Right kidney (tissue), 1 donor: ENCODE results near the gene IKBKG.
"Not testable (repeated sequence)": the region's sequence is repeated elsewhere in the genome, so short reads cannot be mapped to it uniquely, and the experiment has no call there.

Source experiments
- DNase-seq: peaks from one replicate; pipeline ENCODE4 v3.0.0-alpha.2; 2016

Gene IKBKG

GRCh38 chrX:154558060-154558690 lies 10.8 kb downstream of the IKBKG start:
- DNase-seq, result not testable (repeated sequence)

- DNase-seq, result not testable (repeated sequence)
Measured at GRCh38 chrX:154558896-154559295, 11.5 kb downstream of the IKBKG start.

DNA sequence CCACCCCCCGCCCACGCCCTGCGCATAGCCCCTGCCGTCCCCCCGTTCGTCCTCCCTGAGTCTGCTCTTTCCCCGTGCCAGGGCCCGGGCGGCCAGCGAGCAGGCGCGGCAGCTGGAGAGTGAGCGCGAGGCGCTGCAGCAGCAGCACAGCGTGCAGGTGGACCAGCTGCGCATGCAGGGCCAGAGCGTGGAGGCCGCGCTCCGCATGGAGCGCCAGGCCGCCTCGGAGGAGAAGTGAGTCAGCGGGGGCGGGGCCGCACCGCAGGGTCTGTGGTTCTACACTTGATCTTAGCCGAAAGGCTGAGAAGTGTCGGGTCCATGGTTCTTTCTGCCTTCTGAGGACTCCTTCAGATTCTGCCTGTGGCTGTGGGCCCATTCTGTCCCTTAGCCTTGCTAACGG lies 12.9 kb downstream of the IKBKG start:
- DNase-seq, result not testable (repeated sequence)

DNA sequence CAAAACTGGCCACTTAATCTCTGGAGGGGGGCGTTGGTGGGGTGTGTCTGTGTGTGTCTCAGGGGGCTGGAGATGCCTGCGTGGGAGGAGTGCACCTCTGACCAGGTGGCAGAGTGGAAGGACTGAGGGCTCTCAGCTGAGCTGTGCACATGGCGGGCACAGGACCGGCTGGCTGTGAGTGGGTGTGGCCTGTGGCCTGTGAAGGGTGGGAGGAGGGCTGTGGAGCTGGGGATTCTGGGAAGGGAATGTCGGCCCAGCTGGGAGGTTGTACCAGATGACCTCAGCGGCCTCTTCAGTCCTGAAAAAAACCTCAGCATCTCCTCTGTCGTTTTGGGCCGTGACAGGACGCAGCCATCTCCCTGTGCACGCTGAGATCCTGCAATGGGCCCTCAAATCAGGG lies 14.9 kb downstream of the IKBKG start:
- not testable (repeated sequence) for DNase-seq

GRCh38 chrX:154570361-154570760 lies 22.9 kb downstream of the IKBKG start:
- not testable (repeated sequence) for DNase-seq

DNA sequence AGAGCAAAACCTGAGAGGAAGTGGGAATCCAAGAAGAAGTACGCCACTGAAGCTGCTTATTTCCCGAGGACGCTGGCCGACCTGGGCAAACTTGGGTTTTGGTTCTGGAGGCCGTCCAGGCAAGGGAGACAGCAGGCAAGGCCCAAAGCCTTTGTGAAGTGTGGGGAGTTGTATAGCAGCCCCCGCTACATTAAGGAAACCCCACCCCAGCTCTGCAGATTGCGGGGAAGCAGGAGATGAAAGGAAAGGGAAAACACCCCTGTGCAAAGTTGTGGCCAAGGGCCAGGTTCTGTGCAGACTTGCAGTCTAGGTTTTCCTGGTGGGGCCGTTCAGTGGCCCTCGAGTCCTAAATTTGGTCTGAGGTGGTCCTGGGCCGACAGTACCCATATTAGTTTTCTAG lies 25.6 kb downstream of the IKBKG start:
- not testable (repeated sequence) for DNase-seq

DNA sequence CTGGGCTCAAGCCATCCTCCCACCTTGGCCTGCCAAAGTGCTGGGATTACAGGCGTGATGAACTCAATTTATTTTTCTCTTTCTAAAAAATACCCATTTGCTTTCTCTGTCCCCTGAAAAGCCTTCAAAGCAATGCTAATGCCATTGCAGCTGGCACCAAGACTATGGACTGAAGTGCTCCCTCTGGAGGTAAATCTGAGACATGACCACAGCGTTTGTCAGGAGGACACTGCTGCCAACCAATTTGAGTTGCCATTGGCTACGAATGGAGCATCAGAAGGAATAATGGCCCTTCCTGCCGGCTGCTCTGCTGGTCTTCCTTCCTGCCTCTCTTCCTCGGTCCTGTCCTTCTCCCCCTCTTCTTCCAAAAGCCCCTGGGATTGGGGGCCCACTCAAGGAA lies 27.7 kb downstream of the IKBKG start:
- not testable (repeated sequence) for DNase-seq

- DNase-seq, result not testable (repeated sequence)
Measured at GRCh38 chrX:154582994-154583393, 35.6 kb downstream of the IKBKG start.

DNA sequence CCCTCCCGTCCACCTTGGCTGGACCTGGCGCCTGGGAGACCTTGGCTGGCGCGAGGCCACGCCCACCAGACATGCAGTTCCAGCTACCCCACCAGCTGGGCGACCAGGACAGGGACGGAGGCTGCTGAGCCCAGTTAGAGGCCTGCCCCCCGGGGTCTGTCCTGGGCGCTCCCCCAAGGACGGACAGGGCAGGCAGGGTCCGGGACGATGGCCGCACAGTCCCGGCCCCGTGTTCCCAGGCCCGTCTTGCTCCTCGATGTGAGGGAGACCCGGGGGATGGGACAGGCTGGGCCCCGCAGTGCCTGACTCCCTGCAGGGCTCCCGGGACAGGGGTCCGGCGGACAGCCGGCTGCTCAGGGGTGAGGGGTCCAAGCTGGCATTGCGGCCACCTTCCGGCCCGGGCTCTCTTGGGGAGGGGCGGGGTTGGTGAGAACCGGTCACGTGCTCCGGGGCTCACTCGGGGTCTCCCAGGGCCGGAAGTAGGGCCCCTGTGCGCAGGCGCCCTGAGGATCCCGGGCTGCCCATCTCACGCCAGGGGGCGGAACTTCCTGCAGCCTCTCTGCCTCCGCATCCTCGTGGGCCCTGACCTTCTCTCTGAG lies 37.3 kb downstream of the IKBKG start, which contains the start of gene CTAG1A:
Gene CTAG1A, plus strand, starts transcription at position 549 of the 599 bp plus-strand sequence. CDS start 74 bp downstream, outside the sequence.
- not testable (repeated sequence) for DNase-seq

- not testable (repeated sequence) for DNase-seq
Measured at GRCh38 chrX:154590415-154590814, 43.0 kb downstream of the IKBKG start.

- no peak for DNase-seq
Measured at GRCh38 chrX:154592505-154592904, 45.1 kb downstream of the IKBKG start.

DNA sequence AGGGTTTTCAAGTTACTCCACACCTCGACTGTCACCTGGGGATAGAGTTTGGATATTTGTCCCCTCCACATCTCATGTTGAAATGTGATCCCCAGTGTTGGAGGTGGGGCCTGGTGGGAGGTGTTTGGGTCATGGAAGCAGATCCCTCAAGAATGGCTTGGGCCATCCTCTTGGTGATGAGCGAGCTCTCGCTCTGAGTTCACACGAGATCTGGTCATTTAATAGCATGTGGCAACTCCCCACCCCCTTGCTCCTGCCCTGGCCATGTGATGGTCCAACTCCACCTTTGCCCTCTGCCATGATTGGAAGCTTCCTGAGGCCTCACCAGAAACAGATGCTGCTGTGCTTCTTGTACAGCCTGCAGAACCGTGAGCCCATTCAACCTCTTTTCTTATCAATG lies 45.8 kb downstream of the IKBKG start:
- no peak for DNase-seq

DNA sequence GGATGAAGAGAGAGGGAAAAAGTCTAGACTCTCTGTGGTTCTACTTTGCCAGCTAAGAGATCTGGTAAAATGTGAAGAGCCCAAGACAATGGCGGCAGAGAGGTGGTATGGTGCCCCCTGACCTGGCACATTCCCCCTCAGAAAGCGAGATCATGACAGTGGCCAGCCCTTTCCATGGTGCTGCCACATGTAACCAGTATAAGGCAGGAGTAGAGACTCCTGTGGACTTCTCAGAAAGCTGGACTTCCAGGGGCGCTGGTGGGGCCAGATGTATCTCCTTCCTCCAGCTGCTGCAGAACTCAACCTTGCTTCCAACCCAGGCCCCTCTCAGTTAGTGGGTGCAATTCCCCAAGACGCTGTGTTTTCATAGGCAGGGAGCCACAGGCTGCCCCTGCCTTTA lies 47.1 kb downstream of the IKBKG start:
- no peak for DNase-seq

GRCh38 chrX:154595559-154596249 lies 48.3 kb downstream of the IKBKG start:
- no peak for DNase-seq

DNA sequence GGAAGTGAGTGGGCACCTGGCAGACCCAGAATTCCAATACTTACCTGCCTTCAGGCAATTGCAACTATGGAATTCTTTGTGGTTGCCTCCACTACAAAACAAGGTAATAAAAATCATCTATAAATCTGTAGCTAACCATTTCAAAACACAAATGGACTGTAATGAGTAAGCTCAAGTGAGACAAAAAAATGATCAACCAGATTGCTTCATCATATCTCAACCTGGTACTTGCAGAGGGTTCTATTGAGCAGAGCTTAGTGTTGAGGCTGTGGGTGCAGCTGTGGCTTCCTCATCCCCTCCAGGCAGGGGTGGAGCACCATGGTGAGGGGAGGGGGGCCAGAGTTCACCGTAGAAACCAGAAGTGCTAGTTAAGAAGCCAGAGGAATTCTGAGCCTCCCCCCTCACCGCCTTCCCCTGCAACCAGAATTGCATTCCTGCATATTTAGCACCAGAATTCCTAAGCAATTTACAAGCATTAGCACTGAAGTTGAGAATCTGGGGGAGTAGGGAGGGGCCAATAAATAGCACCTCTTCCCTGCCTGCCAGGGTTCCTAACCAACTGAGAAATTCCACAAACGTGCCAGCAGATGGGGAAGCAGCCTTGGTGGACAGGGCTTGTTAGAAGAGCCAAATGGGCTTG lies 49.0 kb downstream of the IKBKG start:
- peak; percentile 6 for DNase-seq

GRCh38 chrX:154597221-154597620 lies 49.8 kb downstream of the IKBKG start:
- no peak for DNase-seq

GRCh38 chrX:154598656-154599055 lies 51.2 kb downstream of the IKBKG start:
- no peak for DNase-seq

DNA sequence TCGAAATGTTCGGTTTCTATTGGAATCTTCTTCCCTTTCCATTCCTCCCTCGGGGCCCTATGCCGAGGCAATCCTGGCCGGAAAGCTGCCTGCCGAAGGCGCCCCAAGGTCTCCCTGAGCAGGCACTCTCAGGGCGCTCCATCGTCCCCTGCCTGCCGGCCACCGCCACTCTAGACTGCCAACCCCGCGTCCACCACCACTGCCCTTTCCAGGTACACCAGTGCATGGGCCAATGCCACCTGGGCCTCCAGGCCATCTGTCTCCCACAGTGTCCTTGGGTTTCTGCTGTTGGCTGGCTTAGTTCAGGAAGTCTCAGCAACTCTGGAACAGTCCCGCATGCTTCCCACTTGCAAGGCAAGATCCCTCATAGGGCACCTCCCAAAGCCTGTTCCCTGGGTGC lies 52.1 kb downstream of the IKBKG start:
- no peak for DNase-seq

DNA sequence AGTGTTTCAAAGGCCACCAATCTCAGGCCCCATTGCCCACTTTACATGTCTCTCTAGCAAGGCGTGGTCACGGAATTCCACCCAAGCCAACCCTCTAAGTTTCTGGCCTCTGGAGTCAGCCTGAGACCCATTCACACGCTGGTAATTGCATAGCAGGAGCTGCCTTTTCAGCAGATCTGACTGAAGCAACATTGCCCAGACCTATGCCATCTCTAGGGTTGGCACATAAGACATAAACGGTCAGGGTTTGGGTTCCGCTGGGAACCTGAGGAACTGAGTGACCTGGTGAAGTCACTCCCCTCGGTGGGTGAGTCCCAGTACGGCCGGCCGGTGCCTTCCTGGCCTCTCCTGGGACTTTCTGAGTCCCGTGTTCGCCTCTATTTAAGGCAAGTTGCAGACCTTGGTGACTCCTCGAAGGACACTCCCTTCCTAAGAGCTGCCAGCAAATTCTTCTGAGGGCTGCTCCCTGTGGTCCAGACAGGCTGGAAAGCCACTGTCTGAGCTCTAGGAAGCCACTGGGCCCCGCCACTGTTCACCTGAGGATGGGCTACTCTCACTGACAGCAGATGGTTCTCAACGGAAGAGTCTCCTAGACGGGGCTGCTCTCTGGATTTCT lies 53.4 kb downstream of the IKBKG start:
- DNase-seq, result no peak

- no peak for DNase-seq
Measured at GRCh38 chrX:154602226-154602625, 54.8 kb downstream of the IKBKG start.

DNA sequence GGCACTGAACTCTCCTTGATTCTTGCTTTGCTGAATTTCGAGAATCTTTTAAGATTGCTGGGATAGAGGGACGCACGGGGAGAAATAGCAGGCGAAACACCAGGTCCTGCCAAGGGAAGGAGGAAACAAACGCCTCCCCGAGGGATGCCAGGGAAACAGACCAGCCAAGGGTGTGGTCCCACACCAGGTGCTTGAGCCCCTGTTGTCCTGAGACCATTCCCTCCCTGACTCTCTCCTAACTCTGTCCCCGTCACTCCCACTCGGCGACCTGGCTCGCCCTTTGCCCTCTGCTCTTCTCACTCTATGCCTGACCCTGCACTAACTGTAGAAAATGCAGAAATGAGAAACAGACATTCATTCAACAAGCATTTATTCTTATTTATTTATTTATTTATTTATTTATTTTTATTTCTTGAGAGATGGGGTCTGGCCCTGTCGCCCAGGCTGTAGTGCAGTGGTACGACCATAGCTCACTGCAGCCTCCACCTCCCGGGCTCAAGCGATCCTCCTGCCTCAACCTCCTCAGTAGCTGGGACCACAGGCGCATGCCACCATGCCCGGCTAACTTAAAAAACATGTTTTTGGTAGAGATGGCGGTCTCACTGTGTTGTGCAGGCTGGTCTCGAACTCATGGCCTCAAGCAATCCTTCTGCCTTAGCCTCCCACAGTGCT lies 55.5 kb downstream of the IKBKG start:
- DNase-seq, result no peak
